EL (cell line): ENCODE data around the gene NEBL.
A peak's percentile ranks its signal among the peaks of the same experiment; 100 is the strongest.

Experiments
- DNase-seq: peaks from one replicate; pipeline ENCODE4 v3.0.0-alpha.2; 2016

Gene NEBL

DNA sequence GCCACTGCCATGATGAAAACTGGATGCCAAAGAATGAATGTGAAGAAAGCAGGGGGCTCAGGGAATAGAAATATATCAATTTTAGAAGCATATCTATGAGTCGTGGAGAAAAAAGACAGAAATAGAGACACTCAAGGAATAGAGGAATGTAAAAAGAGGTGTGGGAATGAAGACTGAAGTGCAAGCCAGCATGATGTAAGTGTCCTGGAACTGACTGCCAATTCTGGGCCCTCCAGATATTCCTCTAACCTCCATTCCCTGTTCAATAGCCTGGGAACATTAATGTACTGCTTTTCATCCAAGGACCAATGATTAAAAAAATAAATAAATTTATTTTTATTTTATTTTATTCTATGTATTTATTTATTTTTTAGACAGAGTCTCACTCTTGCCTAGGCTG lies 40.6 kb downstream of the NEBL start:
- DNase-seq = no peak

DNA sequence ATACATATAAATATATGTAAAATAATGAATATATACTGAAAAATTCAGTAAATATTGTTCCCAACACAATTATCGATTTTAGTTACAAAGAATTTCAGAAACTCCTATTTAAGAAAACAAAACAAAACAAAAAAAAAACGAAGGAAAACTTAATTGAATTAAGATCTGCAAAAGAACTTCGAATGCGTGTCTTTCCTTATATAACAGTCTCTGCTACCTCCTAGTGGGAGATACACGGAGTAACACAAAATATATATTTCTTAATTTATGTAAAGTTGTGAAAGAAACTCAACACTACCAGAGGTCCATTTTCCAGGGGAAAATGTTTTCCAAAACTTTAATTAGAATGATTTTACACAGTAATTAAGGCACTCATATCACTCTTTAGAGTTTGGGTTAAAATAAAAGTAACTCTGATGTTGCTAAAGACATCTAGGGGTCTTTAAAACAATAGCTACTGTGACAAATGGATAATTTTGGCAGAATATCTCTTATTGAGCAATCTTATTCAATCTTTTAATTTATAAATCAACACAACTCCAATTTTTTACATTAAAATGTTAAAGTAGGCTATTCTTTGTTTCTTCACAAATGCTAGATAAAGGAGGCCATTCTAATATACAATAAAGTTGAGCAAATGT lies 41.6 kb downstream of the NEBL start:
- peak; percentile 0 for DNase-seq

DNA sequence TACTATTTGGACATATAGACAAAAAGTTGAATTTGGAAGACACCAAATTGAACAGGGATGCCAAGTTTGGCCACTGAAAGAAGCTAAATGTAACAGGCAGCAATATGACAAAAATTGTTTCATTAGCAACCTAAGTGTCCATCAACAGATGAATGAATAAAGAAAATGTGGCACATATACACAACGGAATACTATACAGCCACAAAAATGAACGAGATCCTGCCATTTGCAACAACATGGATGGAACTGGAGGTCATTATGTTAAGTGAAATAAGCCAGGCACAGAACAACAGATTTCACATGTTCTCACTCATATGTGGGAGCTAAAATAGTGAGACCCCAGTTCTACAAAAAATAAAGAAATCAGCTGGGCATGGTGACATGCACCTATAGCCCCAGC lies 43.8 kb downstream of the NEBL start:
- no peak for DNase-seq

DNA sequence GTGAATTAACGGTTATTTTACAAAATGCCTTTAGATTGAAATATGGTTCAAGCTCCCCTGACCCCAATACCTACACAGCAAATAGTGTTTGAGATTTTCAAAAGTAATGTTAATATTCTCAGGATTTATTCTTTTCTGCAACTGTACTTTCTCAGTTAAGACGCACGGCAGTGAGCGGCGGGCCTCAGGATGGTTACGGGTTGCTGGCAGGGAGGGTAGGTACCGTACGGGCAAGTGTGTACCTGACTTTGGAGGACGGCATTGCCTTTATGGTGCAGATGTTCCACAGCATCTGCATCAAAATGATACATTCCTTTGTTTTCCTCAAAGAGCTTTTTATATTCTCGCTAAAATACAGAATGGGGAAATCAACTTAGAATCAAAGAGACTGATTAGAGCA lies 44.8 kb downstream of the NEBL start:
- DNase-seq = no peak

DNA sequence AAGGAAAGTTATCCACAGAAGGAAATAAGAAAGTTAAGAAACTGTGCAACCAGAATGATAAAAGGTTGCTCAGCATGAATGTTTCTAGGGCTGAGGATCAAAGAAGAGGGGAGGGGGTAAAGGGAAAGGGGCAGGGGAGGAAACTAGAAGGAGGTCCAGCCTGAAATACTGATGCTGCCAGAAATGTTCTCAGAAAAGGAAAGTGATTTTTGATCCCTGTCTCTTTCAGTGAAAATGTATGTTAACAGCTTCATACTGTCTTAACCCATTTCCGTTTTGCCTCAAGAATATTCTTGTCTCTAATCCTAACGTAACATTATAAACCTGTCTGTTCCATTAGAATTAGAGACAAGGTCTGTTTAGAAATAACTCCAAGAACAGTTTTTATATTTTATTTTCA lies 49.6 kb downstream of the NEBL start:
- no peak for DNase-seq

DNA sequence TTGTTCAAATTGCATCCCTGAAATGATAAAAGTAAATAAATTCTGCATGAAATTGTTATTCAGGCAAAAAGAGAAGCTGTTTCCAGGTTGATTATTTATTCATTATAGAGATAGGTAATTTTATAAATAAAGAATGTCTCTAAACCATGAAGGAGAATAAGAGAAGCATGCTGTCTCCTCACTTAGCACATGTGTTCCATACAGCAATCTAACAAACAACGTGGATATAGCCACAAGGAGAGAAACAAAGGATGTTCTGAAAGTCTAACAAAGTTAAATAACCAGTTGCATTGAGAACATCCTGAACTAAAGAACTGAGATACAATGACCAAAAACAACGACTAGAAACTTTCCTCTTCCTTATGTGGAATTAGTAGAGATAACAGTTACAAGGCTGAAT lies 50.8 kb downstream of the NEBL start:
- DNase-seq = no peak

DNA sequence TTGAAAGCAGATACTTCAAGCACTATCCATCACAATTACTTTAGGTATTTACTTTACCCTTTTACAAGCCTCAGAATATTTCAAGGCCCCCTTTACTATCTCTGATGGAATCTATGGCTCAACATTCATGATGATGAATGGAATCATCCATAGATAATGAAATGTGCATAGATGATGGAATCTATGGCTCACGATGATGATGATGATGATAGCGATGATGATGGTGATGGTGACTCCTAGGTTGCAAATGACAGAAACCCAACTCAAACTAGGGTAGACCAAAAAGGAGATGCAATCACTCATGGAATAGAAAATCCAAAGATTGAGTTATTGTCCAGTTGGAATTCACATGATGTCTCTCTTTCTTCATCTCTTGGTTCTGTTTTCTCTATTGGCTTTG lies 55.7 kb downstream of the NEBL start:
- no peak for DNase-seq

DNA sequence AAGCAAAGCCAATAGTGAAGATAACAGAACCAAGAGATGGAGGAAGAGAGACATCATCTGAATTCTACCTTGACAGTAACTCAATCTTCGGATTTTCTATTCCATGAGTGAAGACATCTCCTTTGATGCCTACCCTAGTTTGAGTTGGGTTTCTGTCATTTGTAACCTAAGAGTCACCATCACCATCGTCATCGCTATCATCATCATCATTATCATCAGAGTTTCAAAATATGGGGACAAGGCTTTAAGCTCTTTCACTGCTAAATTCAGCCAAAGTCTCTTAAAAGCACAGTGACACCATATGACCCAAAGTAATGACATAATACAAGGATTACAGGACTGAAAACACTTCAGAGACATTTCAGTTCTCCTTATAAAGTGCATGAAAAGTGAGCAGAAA lies 57.2 kb downstream of the NEBL start:
- DNase-seq = no peak

DNA sequence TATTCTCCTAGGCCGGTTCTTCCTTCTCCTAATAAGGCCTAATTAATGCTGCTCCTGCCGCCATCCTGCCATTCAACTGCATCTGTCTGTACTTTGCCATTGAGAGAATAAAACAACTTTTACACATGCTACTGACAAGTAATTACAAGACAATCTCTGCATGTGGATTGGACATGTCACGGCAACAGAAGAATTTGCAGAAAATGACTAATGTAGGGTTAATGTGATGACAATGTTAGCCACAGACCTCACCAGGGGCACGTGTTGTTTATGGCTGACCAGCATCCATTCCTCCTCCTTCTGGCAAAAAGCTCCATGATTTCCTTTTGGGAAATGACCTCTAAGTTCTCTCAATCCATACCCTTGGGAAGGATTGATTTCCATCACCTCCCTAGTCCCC lies 58.0 kb downstream of the NEBL start:
- DNase-seq = no peak

DNA sequence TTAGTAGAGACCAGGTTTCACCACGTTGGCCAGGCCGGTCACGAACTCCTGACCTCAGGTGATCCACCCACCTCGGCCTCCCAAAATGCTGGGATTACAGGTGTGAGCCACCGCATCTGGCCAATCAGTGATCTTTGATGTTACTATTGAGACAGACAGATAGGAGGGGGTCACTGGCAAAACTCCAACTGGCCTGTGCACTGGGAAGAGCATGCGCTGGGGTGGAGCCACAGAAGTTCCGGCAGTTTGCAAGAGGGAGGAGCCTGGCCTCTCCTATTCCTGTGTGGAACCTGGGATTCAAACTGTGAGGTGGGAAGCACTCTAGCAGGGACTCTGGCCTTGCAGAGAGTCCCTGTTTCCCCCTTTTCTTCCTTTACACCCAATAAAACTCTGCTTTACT lies 60.7 kb downstream of the NEBL start:
- DNase-seq = no peak

DNA sequence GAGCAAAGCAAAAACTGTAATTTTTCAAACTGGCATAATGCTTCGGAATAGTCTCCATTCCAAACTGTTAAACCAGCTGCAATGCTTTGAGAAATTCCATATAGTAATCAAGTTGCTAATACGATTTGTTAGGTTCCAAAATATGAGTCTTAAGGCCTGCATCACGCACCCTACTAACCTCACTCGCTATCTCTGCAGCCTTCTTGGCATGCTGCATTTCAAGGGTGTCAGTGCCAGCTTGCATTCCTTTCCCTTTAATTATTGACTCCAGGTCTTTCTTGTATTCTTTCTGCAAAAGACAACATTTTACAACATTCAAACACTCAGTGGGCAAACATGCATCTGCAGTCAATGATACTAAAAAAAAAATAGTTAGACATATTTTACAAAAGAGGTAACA lies 61.8 kb downstream of the NEBL start:
- no peak for DNase-seq

DNA sequence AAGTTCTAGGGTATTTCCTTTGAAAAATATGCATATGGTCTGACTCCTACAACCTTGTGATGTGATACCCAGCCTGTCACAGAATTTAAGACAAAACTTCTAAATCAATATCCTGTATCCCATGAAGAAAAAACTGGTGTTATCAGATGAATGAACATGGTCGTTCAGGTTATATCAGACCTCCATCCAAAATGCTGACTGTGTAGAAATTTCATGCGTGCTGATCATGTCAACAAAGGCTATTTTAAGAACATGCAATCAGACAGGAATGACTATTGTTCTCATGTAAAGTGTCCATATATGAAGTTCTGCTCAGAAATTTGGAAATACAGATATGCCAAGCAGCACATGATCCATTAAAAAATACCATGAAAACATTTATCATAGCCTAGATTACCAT lies 62.3 kb downstream of the NEBL start:
- no peak for DNase-seq

DNA sequence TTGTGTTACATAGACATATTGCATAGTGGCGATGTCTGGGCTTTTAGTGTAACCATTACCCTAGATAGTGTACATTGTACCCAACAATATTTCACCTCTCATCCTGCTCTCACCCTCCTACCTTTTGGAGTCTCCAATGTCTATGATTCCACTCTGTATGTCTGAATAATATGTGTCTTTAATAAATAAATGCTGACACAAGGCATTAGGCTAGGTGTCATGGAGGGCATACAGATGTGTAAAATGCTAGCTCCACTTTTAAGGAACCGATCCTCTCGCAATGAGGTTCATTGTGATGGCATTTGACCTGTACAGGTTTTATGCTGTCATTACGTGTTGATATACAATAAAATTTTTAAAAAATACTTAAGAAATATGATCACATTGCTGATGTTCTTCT lies 74.3 kb downstream of the NEBL start:
- DNase-seq = no peak

DNA sequence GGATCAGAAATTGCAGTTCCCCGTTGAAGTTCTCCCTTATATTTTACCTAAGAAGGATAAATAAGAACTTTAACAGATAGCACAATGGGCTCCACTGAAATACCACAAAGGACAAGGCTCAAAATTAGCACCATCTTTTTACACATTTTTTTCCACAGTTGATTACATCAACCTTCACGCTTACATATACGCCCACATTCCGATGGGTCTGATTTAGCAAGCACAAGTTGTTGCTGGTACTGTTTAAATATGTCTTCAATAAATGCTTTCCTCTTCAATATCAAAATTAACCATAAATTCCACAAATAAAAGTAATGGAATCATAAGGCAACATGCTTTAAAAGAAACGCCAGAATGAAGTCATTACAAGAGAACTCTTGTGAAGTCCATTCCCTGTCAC lies 79.5 kb downstream of the NEBL start:
- no peak for DNase-seq

DNA sequence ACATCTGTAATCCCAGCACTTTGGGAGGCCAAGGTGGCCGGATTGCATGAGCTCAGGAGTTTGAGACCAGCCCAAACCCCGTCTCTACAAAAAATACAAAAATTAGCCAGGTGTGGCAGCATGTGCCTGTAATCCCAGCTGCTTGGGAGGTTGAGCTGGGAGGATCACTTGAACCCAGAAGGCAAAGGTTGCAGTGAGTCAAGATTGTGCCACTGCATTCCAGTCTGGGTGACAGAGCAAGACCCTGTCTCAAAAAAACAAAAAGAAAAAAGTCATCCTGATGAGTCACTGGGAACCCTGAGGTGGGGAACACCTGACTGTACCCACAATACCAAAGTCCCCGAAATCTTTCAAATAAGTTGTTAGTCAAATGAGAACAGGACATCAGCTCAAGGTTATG lies 80.0 kb downstream of the NEBL start:
- no peak for DNase-seq

DNA sequence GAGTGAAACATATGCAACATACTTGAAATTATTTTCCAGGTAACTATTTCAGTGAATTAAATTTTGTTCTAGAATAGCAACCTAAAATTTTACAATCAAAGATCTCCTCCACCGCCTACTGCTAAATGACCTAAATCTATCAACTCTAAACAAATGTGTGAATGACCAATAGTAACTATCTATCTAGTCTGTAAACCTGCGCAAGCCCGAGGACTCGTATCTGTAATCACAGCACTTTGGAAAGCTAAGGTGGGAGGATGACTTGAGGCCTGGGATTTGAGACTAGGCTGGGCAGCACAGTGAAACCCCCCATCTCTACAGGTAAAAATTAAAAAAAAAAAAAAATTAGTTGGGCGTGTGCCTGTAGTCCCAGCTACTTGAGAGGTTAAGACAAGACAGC lies 83.0 kb downstream of the NEBL start:
- no peak for DNase-seq

DNA sequence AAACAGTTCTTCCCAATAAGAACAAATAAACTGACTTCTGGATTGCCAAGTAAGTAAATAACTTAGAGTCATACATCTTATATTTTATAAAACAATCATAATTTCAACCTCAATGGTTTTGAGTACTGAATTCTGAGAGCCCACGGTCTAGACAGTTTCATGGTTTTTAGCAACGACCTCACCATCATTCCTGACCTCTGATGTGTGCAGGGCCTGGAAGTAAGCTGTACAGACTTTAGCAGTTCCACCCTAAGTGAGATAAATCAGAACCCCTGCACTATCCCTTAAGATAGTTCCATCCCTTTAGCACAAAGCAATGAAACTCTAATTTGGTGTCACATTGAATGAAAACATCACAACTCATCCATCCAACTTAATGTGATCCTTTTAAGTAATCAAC lies 86.0 kb downstream of the NEBL start:
- no peak for DNase-seq

DNA sequence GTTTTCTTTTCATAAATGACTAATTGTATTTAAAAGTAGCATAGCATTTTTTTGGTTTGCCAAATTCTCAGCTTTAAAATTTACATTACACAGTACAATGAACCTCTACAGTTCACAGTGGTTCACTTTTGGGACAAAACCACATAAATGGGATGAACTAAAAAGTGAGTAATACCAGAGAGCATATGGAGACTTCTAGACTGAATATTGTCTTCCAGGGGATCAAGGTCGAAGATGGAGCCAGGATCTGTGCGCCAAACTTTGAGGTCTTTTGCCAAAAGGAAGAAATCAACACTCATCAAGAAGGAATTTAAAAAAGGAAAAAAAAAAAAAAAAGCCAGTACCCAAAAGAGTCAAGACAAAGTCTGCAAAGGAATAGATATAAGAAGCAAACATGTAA lies 87.5 kb downstream of the NEBL start:
- DNase-seq = no peak

DNA sequence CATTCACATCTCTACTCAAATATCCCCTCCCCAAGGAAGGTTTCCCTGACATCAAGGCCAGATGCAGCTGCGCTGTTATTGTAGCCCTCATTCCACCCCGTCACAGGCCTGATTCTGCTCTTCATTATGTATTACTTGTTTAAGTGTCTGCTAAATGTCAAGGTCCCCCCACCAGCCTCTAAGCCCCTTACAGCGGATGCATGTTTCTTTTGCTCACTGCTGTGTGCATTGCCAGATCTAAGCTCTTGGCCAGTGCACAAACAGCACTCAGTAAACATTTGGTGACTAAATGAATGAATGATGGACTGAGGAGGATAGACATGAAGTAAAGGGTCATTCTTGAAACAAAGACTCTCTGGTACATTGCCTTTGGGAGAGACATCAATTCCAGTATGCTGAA lies 90.6 kb downstream of the NEBL start:
- DNase-seq = no peak

DNA sequence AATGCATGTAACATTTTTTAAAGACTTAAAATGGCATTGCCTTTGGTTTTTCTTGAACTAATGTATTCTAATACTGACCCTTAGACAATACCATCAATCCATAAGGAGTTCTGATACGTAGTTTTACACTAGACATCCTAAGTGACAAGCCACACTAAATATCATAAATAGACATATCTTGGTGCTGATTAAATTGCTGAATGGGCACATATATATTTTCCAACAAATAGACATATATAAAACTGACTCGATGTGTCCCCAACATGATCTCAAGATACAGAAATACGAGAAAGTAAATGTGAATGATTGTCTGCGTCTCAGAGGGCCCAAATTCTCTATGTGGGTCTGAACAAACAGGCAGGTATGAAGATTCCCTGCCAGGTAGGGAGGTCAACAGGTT lies 99.8 kb downstream of the NEBL start:
- no peak for DNase-seq

DNA sequence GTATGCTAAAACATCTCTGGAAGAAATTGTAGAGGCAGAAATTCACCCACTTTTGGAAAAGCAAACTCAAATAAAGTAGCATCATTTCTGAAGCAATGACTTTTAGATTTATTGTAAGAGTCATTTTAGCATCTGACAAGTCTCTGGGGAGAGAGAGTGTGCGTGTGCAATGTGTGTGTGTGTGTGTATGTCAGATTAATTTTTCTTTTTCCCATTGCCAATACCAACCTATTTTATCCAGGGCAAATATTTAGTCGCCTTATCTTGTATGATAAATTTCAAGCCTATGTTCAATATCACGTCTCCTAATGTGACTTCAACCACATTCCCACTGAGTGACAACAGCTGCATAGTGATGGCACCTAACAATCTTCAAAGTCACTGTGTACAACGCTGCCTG lies 101.7 kb downstream of the NEBL start:
- no peak for DNase-seq

DNA sequence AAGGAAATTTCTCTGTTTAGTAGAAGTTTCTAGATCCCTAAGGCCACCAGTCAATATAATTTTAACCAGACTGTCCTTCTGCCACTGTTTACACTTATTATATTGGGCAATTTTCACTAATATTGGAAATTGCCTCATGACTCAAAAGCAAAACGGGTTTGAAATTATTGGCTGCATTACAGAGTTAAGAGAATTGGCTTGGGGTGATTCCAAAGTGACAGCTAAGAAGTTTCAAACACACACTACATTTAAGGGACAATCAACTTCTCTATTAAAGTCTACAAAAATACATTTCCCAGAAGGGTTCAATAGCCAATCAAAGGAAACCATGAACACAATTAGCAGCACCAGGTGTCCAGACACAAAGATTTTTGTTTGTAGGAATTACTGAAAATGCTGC lies 111.9 kb downstream of the NEBL start:
- no peak for DNase-seq

DNA sequence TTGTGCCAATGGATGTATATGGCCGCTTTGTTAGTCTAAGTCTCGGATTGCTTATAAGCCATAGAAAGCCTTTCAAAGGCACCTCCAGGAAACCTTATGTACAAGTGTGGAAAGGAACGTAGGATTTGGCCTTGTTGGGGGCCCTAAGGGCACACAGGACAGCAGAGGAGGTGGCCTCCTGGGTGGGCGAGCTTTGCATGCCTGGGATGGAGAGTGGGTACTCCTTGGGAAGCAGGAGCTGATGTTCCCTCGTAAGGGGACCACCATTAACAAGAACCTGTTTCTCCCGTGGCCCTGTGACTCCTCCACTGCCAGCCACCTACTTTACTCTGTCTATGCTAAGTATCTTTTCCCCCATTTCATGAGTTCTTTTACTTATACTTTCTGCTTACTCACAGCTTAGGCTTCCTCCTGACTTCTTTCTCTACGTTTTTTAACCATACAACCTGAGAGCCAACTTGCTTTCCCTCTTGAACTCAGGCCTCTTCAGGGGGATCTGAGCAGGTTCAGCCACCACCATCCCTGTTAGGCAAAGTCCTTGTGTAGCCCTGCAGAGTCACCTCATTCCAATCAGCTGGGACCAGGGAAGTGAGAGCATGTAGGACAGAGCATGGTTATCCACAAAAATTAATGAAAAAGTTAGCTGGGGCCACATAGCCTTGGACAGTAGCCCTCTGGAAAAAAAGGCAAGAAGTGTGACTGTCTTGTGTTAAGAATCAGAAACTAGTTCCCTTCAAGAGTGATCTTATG lies 118.9 kb downstream of the NEBL start:
- DNase-seq = no peak

DNA sequence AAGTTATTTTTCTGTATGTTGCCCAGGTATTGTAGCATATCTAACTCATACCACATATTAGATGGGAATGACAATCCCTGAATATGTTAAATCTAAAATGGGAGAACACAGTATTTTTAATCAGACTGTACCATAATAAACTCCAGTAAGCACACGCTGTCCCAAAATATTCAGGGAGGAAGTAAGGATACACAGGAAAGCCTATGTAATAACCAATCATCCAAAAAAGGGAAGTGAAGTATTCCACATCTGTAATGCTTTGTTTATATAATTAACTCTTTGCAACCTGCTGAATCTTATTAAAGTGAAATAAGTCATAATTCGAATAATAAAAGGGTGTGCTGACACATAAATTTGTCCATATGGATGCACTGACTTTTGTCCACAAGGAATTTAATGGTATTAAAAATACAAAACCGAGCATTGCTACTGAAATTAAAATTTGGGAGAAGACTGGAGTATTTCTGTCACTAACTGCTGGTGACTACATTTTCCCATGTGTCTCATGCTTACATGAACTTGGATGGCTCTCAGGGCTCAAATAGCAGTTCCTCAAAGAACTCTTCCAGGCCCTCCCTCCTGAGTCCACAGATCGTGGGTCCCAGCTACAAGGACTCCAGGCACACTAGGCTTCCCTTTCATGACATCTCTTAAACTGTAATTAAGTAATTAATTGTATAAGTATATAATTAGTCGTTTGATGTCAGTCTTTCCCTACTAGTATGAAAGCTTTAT lies 120.6 kb downstream of the NEBL start:
- no peak for DNase-seq

DNA sequence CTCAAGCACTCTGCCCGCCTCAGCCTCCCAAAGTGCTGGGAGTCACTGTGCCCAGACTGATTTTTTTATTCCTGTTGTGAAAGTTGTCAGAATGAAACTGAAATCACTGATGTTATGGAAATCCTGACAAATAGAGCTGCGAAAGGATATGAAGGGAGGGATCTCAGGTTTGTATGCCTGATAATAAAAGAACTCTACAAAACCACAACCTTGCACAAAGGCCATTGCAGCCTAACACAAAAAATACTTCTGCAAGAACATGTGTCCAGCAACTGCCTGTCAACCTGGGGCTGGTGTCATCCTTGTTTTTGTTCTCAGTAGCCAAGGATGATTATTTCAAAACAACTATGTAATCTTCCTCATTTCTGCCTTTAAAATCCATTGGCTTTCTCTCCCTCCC lies 126.1 kb downstream of the NEBL start:
- DNase-seq = no peak
